Stimulated activated CD4-positive, alpha-beta T cell treated with anti-CD3 and anti-CD28 coated beads, Interleukin-12 subunit alpha, Interleukin-12 subunit beta, amount 100 ng/mL, for 4 hours (primary cell): Measurements from ENCODE around the gene PRMT7.
A peak's percentile ranks its signal among the peaks of the same experiment; 100 is the strongest.

Experiments used
- DNase-seq: peaks from one replicate; pipeline ENCODE4 v3.0.0-alpha.2; 2020

Gene PRMT7

GRCh38 chr16:68379472-68380347 is 68.9 kb downstream of the PRMT7 start:
- no peak for DNase-seq

GRCh38 chr16:68380348-68380670 is 69.5 kb downstream of the PRMT7 start:
- no peak for DNase-seq

- DNase-seq, result no peak
These were observed 70.0 kb downstream of the PRMT7 start for GRCh38 chr16:68380676-68381362.

- no peak for DNase-seq
These were observed 70.5 kb downstream of the PRMT7 start for GRCh38 chr16:68381363-68381724.

- DNase-seq, result no peak
These were observed 71.5 kb downstream of the PRMT7 start for GRCh38 chr16:68382296-68382718.

- no peak for DNase-seq
These were observed 73.0 kb downstream of the PRMT7 start for GRCh38 chr16:68383858-68384257.

- DNase-seq, result no peak
These were observed 73.7 kb downstream of the PRMT7 start for GRCh38 chr16:68384288-68385161.

- DNase-seq, result no peak
These were observed 74.6 kb downstream of the PRMT7 start for GRCh38 chr16:68385371-68385770.

GRCh38 chr16:68386628-68387027 is 75.8 kb downstream of the PRMT7 start:
- no peak for DNase-seq

- no peak for DNase-seq
These were observed 76.5 kb downstream of the PRMT7 start for GRCh38 chr16:68387301-68387700.

GRCh38 chr16:68388124-68388523 is 77.3 kb downstream of the PRMT7 start:
- DNase-seq, result no peak

GRCh38 chr16:68389006-68389405 is 78.2 kb downstream of the PRMT7 start:
- DNase-seq, result no peak

GRCh38 chr16:68389750-68390371 is 79.0 kb downstream of the PRMT7 start:
- no peak for DNase-seq

GRCh38 chr16:68393333-68393732 is 82.5 kb downstream of the PRMT7 start:
- no peak for DNase-seq

- no peak for DNase-seq
These were observed 84.5 kb downstream of the PRMT7 start for GRCh38 chr16:68395167-68395786.

- no peak for DNase-seq
These were observed 85.0 kb downstream of the PRMT7 start for GRCh38 chr16:68395815-68396214.

GRCh38 chr16:68396481-68396880 is 85.7 kb downstream of the PRMT7 start:
- DNase-seq, result peak; percentile 29

- DNase-seq, result no peak
These were observed 86.9 kb downstream of the PRMT7 start for GRCh38 chr16:68397710-68398201.

- DNase-seq, result no peak
These were observed 88.6 kb downstream of the PRMT7 start for GRCh38 chr16:68399456-68399855.

- DNase-seq, result no peak
These were observed 89.5 kb downstream of the PRMT7 start for GRCh38 chr16:68400083-68400923.

- no peak for DNase-seq
These were observed 90.2 kb downstream of the PRMT7 start for GRCh38 chr16:68400924-68401460.
